ENCODE measurements around the gene RNU6-9.

- TF ChIP-seq CTCF (IDR thresholded peaks at IDR 0.05): no peak
- no peak; the same call in 1 of the 2 replicates for TF ChIP-seq POLR2AphosphoS5 (IDR thresholded peaks at IDR 0.05; ENCODE audit: low read depth, low read length)
- no peak for TF ChIP-seq REST (IDR thresholded peaks at IDR 0.05; ENCODE audit: insufficient read depth in 1 of 2, low read depth in 2 of 2, low read length in 1 of 2)
- TF ChIP-seq SIN3A (IDR thresholded peaks at IDR 0.05; ENCODE audit: borderline replicate concordance, insufficient read depth, low read depth, low read length): no peak
- no peak for TF ChIP-seq TCF7L2 (IDR thresholded peaks at IDR 0.05; ENCODE audit: low read depth, low read length)
Measured at GRCh38 chr19:913080-913748, 19.9 kb downstream of the RNU6-9 start, which contains the start of gene R3HDM4.
